Measurements from ENCODE around the gene LZTS2.

Gene LZTS2, protein sequence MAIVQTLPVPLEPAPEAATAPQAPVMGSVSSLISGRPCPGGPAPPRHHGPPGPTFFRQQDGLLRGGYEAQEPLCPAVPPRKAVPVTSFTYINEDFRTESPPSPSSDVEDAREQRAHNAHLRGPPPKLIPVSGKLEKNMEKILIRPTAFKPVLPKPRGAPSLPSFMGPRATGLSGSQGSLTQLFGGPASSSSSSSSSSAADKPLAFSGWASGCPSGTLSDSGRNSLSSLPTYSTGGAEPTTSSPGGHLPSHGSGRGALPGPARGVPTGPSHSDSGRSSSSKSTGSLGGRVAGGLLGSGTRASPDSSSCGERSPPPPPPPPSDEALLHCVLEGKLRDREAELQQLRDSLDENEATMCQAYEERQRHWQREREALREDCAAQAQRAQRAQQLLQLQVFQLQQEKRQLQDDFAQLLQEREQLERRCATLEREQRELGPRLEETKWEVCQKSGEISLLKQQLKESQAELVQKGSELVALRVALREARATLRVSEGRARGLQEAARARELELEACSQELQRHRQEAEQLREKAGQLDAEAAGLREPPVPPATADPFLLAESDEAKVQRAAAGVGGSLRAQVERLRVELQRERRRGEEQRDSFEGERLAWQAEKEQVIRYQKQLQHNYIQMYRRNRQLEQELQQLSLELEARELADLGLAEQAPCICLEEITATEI

DNA sequence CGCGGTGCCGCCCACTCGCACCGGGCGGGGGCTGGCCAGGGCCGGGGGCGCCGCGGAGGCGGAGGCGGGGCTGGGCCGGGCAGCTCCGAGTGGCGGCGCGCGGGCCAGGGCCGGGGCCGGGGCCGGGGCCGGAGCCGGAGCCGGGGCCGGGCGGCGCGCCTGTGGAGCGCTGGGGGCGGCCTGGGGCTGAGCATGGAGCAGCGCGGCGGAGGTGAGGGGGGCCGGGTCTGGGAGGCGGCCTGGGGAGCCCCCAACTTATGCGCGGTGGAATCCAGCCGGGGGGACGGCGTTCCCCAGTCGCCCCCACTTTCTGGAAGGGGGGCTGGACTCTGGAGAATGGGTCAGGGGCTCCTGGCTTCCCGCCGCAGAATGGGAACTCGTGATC, at the start of gene LZTS2:
Gene LZTS2, plus strand, starts transcription at position 67 of the 385 bp plus-strand sequence. CDS start 2,731 bp downstream, outside the sequence.
- ATAC-seq: no peak
- TF ChIP-seq RARB (CRISPR knock-in tag; IDR thresholded peaks at IDR 0.05): no peak

- no peak for ATAC-seq
- TF ChIP-seq ISL1 (CRISPR knock-in tag; IDR thresholded peaks at IDR 0.05) (no peak), ARNTL (CRISPR knock-in tag; IDR thresholded peaks at IDR 0.05; ENCODE audit: borderline replicate concordance, low read depth) (no peak), ZNF70 (CRISPR knock-in tag; IDR thresholded peaks at IDR 0.05) (no peak), ZFP30 (CRISPR knock-in tag; IDR thresholded peaks at IDR 0.05) (no peak), ZNF8 (CRISPR knock-in tag; IDR thresholded peaks at IDR 0.05) (no peak), TCF4 (CRISPR knock-in tag; IDR thresholded peaks at IDR 0.05; ENCODE audit: borderline replicate concordance) (no peak)
- TF ChIP-seq, protein P1, sequence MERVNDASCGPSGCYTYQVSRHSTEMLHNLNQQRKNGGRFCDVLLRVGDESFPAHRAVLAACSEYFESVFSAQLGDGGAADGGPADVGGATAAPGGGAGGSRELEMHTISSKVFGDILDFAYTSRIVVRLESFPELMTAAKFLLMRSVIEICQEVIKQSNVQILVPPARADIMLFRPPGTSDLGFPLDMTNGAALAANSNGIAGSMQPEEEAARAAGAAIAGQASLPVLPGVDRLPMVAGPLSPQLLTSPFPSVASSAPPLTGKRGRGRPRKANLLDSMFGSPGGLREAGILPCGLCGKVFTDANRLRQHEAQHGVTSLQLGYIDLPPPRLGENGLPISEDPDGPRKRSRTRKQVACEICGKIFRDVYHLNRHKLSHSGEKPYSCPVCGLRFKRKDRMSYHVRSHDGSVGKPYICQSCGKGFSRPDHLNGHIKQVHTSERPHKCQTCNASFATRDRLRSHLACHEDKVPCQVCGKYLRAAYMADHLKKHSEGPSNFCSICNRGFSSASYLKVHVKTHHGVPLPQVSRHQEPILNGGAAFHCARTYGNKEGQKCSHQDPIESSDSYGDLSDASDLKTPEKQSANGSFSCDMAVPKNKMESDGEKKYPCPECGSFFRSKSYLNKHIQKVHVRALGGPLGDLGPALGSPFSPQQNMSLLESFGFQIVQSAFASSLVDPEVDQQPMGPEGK (CRISPR knock-in tag; IDR thresholded peaks at IDR 0.05; ENCODE audit: borderline replicate concordance): no peak
Measured at GRCh38 chr10:100960251-100960650, 39.4 kb upstream of the LZTS2 start.

DNA sequence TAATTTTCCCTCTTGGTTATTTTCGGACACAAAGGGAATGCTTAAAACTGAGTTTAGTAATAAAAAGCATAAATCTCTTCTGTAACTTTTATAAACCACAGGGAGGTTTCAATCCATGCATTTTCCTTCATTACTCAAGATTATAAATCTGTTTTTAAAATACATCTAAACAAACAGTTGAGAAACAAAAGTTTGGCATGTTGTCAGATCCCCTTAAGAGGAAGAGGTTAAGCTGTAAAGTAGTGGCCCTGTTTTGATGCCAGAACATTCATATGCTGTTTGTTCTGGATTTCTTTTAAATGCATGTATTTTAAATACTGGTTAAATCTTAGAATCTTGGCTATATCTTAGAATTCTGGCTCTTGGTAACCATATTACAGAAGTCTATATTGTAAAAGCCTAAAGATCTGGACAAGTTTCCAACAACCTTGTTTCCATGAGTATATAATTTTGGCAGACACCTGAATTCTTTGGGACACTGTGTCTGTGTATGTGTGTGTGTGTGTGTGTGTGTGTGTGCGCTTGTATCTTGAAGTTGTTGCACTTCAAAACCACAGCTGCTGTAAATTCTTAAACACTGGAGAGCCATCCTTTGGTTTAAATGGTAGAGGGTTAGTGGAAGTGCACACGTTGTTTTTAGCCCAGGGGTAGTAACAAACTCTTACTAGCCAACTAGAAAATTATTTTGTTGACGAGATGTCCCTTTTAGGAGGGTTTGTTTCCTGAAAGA, 37.1 kb upstream of the LZTS2 start:
- TF ChIP-seq CSRNP3 (CRISPR knock-in tag; IDR thresholded peaks at IDR 0.05) (no peak), ZNF8 (CRISPR knock-in tag; IDR thresholded peaks at IDR 0.05) (no peak), CREB5 (CRISPR knock-in tag; IDR thresholded peaks at IDR 0.05; ENCODE audit: low read depth) (no peak)
- ATAC-seq: no peak

DNA sequence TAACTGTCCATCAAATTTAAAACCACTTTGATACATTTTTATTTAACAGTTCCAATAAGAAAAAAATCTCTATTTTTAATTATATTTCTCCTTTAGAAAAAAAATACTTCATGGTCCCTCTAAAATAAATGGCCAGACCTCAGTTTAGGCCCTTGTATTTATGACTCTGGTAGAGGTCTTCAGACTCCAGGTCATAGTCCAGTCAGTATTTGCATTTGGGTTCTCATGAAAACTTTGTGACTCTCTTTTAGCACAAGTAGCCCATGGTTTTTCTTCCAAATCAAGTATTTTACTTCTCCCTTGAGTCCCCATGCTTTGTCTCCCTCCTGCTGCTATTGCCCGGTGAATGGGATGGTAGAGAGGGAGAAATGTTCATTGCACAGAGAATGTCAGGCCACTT, 35.8 kb upstream of the LZTS2 start:
- TF ChIP-seq TOX (CRISPR knock-in tag; IDR thresholded peaks at IDR 0.05; ENCODE audit: borderline replicate concordance) (no peak), ZFP3 (CRISPR knock-in tag; IDR thresholded peaks at IDR 0.05) (no peak), CREB5 (CRISPR knock-in tag; IDR thresholded peaks at IDR 0.05; ENCODE audit: low read depth) (no peak), TCF4 (CRISPR knock-in tag; IDR thresholded peaks at IDR 0.05; ENCODE audit: borderline replicate concordance) (no peak), ZC3H10 (CRISPR knock-in tag; IDR thresholded peaks at IDR 0.05) (no peak), PPARA (CRISPR knock-in tag; IDR thresholded peaks at IDR 0.05; ENCODE audit: borderline replicate concordance) (no peak), ZNF565 (CRISPR knock-in tag; conservative IDR thresholded peaks at IDR 0.05; ENCODE audit: low read depth) (no peak), ZNF8 (CRISPR knock-in tag; IDR thresholded peaks at IDR 0.05) (no peak), ISL1 (CRISPR knock-in tag; IDR thresholded peaks at IDR 0.05) (no peak)
- TF ChIP-seq, protein P1 (CRISPR knock-in tag; IDR thresholded peaks at IDR 0.05; ENCODE audit: borderline replicate concordance): no peak
- no peak for ATAC-seq

Measured in SK-N-SH treated with all-trans-retinoic acid at 6 μM for 48 hours (cell line).